Activated T-cell treated with anti-CD3 and anti-CD28 coated beads for 24 hours (primary cell): Measurements from ENCODE around the gene CEP70.
"Not testable (repeated sequence)": the region's sequence is repeated elsewhere in the genome, so short reads cannot be mapped to it uniquely, and the experiment has no call there.

ENCODE experiments used
- DNase-seq: peaks from one replicate; pipeline ENCODE4 v3.0.0-alpha.2; 2020; ENCODE audit warnings: low read depth

Gene CEP70

GRCh38 chr3:138513090-138513843 lies 80.8 kb downstream of the CEP70 start:
- DNase-seq: no peak

GRCh38 chr3:138511945-138512344 lies 82.1 kb downstream of the CEP70 start:
- DNase-seq: no peak

GRCh38 chr3:138509586-138509985 lies 84.5 kb downstream of the CEP70 start:
- no peak for DNase-seq

- DNase-seq: no peak
Measured at GRCh38 chr3:138507524-138507923, 86.5 kb downstream of the CEP70 start.

- DNase-seq: no peak
Measured at GRCh38 chr3:138498991-138499390, 95.1 kb downstream of the CEP70 start.

GRCh38 chr3:138497851-138498250 lies 96.2 kb downstream of the CEP70 start:
- no peak for DNase-seq

- no peak for DNase-seq
Measured at GRCh38 chr3:138497021-138497420, 97.0 kb downstream of the CEP70 start.

- no peak for DNase-seq
Measured at GRCh38 chr3:138496436-138496835, 97.6 kb downstream of the CEP70 start.

GRCh38 chr3:138495638-138496037 lies 98.4 kb downstream of the CEP70 start:
- DNase-seq: not testable (repeated sequence)

GRCh38 chr3:138494607-138494929 lies 99.5 kb downstream of the CEP70 start:
- no peak for DNase-seq

GRCh38 chr3:138493804-138494606 lies 100.1 kb downstream of the CEP70 start:
- DNase-seq: no peak

- DNase-seq: no peak
Measured at GRCh38 chr3:138492980-138493675, 100.9 kb downstream of the CEP70 start.

GRCh38 chr3:138491971-138492370 lies 102.1 kb downstream of the CEP70 start:
- DNase-seq: no peak

- not testable (repeated sequence) for DNase-seq
Measured at GRCh38 chr3:138486580-138486979, 107.5 kb downstream of the CEP70 start.

- DNase-seq: not testable (repeated sequence)
Measured at GRCh38 chr3:138484672-138485071, 109.4 kb downstream of the CEP70 start.

- DNase-seq: no peak
Measured at GRCh38 chr3:138479438-138479863, 114.6 kb downstream of the CEP70 start.

- DNase-seq: no peak
Measured at GRCh38 chr3:138477801-138478200, 116.3 kb downstream of the CEP70 start.

GRCh38 chr3:138477120-138477519 lies 116.9 kb downstream of the CEP70 start:
- no peak for DNase-seq

- DNase-seq: no peak
Measured at GRCh38 chr3:138476526-138476925, 117.5 kb downstream of the CEP70 start.

- DNase-seq: no peak
Measured at GRCh38 chr3:138474163-138474562, 119.9 kb downstream of the CEP70 start.

- no peak for DNase-seq
Measured at GRCh38 chr3:138473391-138473790, 120.7 kb downstream of the CEP70 start.

GRCh38 chr3:138472141-138472825 lies 121.8 kb downstream of the CEP70 start:
- no peak for DNase-seq
